Mammary epithelial cell (primary cell): ENCODE results near the gene TPCN1.

Experiments
- EZH2 ChIP-seq: IDR thresholded peaks from 2 replicates; pipeline ENCODE4 v1.6.1; 2012; ENCODE audit warnings: low read length, inconsistent platforms, borderline replicate concordance
- TF ChIP-seq, protein P1 (sequence below), 2 donors: IDR thresholded peaks in 1 of 2; conservative IDR thresholded peaks in 1 of 2; 2 replicates each; pipeline ENCODE4 v1.5.1; 2011 to 2012; ENCODE audit warnings: inconsistent platforms in 2 of 2, low read length in 2 of 2, mild to moderate bottlenecking in 2 of 2, control low read depth in 1 of 2, low read depth in 1 of 2; ENCODE audit not compliant: insufficient read depth in 1 of 2; ENCODE audit errors: extremely low read depth in 1 of 2

DNA sequence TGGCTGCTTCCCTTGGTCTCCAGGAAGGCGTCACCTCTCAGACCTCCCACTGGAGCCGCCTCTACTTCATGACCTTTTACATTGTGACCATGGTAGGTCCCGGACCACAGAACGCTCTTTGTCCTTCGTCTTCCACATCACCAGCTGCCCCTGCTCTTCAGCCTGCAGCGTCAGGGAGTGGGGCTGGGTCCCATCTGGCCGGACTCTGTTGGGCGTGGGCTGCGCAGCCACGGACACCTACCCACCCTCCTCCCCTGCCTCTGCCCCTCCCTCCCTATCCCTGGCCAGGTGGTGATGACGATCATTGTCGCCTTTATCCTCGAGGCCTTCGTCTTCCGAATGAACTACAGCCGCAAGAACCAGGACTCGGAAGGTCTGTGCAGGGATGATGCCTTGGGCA is 70.3 kb downstream of the TPCN1 start:
- TF ChIP-seq, protein P1, sequence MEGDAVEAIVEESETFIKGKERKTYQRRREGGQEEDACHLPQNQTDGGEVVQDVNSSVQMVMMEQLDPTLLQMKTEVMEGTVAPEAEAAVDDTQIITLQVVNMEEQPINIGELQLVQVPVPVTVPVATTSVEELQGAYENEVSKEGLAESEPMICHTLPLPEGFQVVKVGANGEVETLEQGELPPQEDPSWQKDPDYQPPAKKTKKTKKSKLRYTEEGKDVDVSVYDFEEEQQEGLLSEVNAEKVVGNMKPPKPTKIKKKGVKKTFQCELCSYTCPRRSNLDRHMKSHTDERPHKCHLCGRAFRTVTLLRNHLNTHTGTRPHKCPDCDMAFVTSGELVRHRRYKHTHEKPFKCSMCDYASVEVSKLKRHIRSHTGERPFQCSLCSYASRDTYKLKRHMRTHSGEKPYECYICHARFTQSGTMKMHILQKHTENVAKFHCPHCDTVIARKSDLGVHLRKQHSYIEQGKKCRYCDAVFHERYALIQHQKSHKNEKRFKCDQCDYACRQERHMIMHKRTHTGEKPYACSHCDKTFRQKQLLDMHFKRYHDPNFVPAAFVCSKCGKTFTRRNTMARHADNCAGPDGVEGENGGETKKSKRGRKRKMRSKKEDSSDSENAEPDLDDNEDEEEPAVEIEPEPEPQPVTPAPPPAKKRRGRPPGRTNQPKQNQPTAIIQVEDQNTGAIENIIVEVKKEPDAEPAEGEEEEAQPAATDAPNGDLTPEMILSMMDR (conservative IDR thresholded peaks at IDR 0.05 in 1 of 2, IDR thresholded peaks at IDR 0.05 in 1 of 2; ENCODE audit: extremely low read depth in 1 of 2, insufficient read depth in 1 of 2, low read depth in 1 of 2, low read length in 2 of 2), result no peak
- no peak for TF ChIP-seq EZH2
